Measurements from ENCODE around the gene FARS2.

GRCh38 chr6:5746759-5747130 lies 485.4 kb downstream of the FARS2 start:
- TF ChIP-seq CTCF (IDR thresholded peaks at IDR 0.05), result no peak
- TF ChIP-seq POLR2A (IDR thresholded peaks at IDR 0.05), result no peak

Measured in vagina (tissue), 2 donors.